Measurements from ENCODE around the gene NODAL.

Gene NODAL

DNA sequence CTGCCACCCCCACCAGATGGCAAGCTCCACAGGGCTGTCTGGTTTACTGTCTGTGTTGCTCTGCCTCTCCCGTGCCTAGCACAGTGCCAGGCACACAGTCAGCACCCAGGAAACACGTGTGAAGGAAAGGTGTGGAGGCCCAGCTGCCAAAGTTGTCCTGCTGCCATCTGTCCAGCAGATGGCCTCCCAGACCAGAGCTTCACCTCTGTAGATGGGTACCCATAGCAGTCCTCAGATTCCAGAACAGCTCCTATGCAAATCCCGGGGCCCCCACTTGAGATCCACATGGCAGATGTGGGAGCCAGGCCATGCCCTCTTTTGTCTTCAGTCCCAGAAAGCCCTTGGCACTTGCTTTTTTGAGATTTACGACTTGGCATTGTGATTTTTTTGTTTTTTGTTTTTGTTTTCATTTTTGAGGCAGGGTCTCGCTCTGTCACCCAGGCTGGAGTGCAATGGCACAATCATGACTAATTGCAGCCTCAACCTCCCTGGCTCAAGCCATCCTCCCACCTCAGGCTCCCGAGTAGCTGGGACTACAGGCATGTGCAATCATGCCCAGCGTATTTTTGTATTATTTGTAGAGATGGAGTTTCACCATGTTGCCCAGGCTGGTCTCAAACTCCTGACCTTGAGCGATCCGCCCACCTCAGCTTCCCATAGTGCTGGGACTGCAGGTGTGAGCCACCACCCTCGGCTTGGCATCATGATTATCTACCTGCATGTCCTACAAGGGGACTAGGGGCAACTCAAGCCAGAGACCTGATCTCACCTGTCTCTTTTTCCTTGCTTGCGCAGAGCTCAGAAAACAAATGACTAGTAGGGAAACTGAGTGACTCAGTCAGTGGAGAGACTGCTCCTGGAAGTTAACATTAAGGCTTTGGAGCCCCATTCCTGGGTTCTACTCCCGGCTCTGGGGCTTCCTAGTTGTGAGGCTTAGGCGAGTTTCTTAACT, 20.2 kb upstream of the NODAL start:
- peak; percentile 65 for DNase-seq (ENCODE audit: insufficient read length)
- no peak for TF ChIP-seq TAF1 (IDR thresholded peaks at IDR 0.05; ENCODE audit: borderline replicate concordance, low read depth, low read length)
- no peak for TF ChIP-seq POLR2AphosphoS5 (IDR thresholded peaks at IDR 0.05; ENCODE audit: low read depth, low read length)
- TF ChIP-seq POLR2A (IDR thresholded peaks at IDR 0.05; ENCODE audit: low read depth, low read length): no peak
- FAIRE-seq: peak; percentile 98

GRCh38 chr10:70459774-70460490, 18.5 kb upstream of the NODAL start:
- no peak for TF ChIP-seq TAF1 (IDR thresholded peaks at IDR 0.05; ENCODE audit: borderline replicate concordance, low read depth, low read length)
- no peak for TF ChIP-seq POLR2AphosphoS5 (IDR thresholded peaks at IDR 0.05; ENCODE audit: low read depth, low read length)
- no peak for TF ChIP-seq POLR2A (IDR thresholded peaks at IDR 0.05; ENCODE audit: low read depth, low read length)
- DNase-seq (ENCODE audit: insufficient read length) (no peak), FAIRE-seq (no peak)

- DNase-seq (ENCODE audit: insufficient read length) (no peak), FAIRE-seq (no peak)
- TF ChIP-seq POLR2A (IDR thresholded peaks at IDR 0.05; ENCODE audit: low read depth, low read length): no peak
- no peak for TF ChIP-seq TAF1 (IDR thresholded peaks at IDR 0.05; ENCODE audit: borderline replicate concordance, low read depth, low read length)
- TF ChIP-seq POLR2AphosphoS5 (IDR thresholded peaks at IDR 0.05; ENCODE audit: low read depth, low read length): no peak
Observed at GRCh38 chr10:70459061-70459773, 17.7 kb upstream of the NODAL start.

DNA sequence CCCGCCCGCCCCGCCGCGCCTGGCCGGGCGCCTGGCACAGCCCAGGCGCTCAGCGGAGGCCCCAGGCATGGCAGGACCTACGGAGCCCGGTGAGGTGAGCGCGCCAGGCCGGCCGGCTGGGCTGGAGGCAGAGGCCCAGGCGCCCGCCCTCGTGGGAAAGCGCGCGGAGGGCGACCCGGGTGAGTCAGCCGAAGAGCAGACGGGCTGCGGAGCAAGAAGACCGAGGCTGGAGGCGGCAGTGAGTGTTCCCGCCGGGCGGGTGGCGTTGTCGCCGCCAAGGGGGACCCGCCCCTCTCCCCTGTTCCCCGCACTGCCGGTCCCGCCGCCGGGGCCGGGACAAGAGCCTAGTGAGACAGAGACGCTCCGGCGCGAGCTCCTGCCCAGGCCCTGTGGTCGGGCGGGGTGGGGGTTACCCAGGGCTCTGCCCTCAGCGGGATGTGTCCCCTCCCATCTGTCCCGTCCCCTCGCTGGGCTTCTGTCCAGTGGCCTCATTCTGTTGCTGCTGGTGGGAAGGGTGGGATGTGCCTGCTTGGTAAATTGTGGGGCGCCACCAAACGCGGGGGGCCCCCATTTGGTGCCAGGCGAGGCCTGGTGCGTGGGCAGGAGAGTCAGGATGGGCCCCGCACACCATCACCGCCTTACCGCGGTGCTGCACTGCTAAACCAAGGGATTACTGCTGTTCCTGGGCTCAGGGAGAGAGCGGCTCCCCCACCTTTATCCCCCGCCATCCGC, 17.0 kb upstream of the NODAL start:
- DNase-seq (ENCODE audit: insufficient read length): no peak
- TF ChIP-seq POLR2AphosphoS5 (IDR thresholded peaks at IDR 0.05; ENCODE audit: low read depth, low read length) (no peak), TAF1 (IDR thresholded peaks at IDR 0.05; ENCODE audit: borderline replicate concordance, low read depth, low read length) (no peak), POLR2A (IDR thresholded peaks at IDR 0.05; ENCODE audit: low read depth, low read length) (no peak)
- no peak for FAIRE-seq

GRCh38 chr10:70457759-70458305, 16.4 kb upstream of the NODAL start:
- DNase-seq (ENCODE audit: insufficient read length) (no peak), FAIRE-seq (no peak)
- TF ChIP-seq TAF1 (IDR thresholded peaks at IDR 0.05; ENCODE audit: borderline replicate concordance, low read depth, low read length): no peak
- TF ChIP-seq POLR2A (IDR thresholded peaks at IDR 0.05; ENCODE audit: low read depth, low read length): no peak
- no peak for TF ChIP-seq POLR2AphosphoS5 (IDR thresholded peaks at IDR 0.05; ENCODE audit: low read depth, low read length)

- no peak for FAIRE-seq
- no peak for TF ChIP-seq POLR2AphosphoS5 (IDR thresholded peaks at IDR 0.05; ENCODE audit: low read depth, low read length)
- no peak for TF ChIP-seq POLR2A (IDR thresholded peaks at IDR 0.05; ENCODE audit: low read depth, low read length)
- no peak for TF ChIP-seq TAF1 (IDR thresholded peaks at IDR 0.05; ENCODE audit: borderline replicate concordance, low read depth, low read length)
- no peak for DNase-seq (ENCODE audit: insufficient read length)
Observed at GRCh38 chr10:70456164-70456563, 14.7 kb upstream of the NODAL start.

DNA sequence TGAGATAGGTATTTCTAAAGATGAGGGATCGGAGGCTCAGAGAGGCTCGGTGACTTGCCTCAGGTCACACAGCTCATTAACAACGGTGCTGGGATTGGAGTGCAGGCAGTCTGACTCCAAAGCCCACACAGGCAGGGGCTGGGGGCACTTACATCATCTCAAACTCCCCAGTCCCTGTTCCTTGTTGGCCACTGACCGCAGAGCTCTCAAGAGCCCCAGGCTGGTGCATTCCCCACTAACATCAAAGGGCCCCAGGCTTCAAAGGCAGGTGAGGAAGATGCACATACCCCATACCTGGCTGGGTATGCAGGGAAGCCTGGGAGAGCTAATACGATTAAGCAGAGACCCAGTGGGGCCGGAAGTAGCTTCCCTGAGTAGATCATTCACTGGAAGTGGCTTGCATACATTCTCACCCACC, 13.7 kb upstream of the NODAL start:
- DNase-seq (ENCODE audit: insufficient read length): no peak
- no peak for FAIRE-seq

GRCh38 chr10:70448236-70448635, 6.8 kb upstream of the NODAL start:
- FAIRE-seq (no peak), DNase-seq (ENCODE audit: insufficient read length) (no peak)

More for the DNA sequence above, 13.7 kb upstream of the NODAL start:
- no peak for TF ChIP-seq POLR2A (IDR thresholded peaks at IDR 0.05; ENCODE audit: low read depth, low read length)

DNA sequence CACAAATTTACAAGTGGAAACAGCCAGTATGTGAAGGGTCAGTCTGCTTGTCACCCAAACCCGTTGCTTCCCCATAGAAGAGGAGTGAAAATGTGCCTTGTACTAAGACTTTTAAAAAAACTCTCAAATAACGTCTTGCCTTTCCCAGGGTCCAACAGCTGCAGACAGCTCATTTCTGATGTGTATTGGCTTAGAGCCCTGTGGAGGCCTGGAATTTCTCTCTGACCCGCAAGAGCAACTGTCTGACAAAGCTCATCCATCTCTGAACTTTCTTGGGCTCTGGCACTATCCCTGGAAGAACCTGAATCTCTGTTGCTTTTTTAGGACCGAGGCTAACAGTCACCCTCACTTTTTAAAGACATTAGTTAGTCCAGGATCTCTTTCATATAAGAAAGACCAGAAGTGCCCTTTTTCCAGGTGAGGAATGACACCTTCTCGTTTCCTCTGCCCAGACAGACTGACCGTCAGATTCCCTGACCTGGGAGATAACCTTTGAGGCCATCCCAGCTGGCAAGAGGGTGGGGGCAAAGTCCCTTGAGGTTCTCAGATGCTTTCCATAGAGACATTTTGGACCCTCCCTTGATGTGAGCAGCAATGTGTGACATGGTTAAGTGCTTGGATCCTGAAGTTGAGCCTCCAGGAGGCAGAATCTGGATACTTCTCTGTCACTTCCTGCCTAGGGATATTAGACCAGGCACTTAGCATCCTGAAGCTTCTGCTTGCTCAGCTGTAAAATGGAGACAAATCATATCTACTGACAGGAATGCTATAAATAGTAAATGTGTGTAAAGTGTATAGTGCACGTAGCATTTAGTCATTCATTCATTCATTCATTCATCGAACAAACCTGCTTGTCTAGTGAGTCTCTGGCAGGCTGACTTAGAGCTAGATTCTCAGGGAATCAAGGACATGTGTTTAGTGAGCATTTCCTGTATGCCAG, 4.5 kb upstream of the NODAL start:
- no peak for DNase-seq (ENCODE audit: insufficient read length)
- no peak for FAIRE-seq
- TF ChIP-seq TAF1 (IDR thresholded peaks at IDR 0.05; ENCODE audit: borderline replicate concordance, low read depth, low read length) (no peak), POLR2AphosphoS5 (IDR thresholded peaks at IDR 0.05; ENCODE audit: low read depth, low read length) (no peak), POLR2A (IDR thresholded peaks at IDR 0.05; ENCODE audit: low read depth, low read length) (no peak)

More at GRCh38 chr10:70448236-70448635, 6.8 kb upstream of the NODAL start:
- TF ChIP-seq TAF1 (IDR thresholded peaks at IDR 0.05; ENCODE audit: borderline replicate concordance, low read depth, low read length): no peak
- TF ChIP-seq POLR2AphosphoS5 (IDR thresholded peaks at IDR 0.05; ENCODE audit: low read depth, low read length): no peak
- TF ChIP-seq POLR2A (IDR thresholded peaks at IDR 0.05; ENCODE audit: low read depth, low read length): no peak

DNA sequence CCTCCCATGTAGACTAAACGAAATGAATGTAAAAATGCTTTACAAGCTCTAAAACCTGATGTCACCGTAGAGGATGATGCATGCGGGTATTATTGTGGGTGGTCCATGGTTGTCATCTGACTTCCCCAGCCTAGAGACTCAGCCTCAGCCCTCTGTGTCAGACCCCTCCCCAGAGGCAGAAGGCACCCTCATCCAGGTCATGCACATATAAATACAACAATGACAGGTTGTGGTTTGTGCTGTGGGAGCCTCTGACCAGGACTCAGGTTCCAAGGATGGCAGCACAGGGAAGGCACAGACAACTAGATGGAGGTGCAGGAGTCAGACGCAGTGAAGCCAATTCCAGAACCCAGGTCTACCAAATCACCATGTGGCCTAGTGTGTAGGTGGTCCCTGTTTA, 3.3 kb upstream of the NODAL start:
- FAIRE-seq (no peak), DNase-seq (ENCODE audit: insufficient read length) (no peak)

More for the DNA sequence above, 3.3 kb upstream of the NODAL start:
- TF ChIP-seq POLR2A (IDR thresholded peaks at IDR 0.05; ENCODE audit: low read depth, low read length): no peak
